ENCODE measurements around the gene HIF1A. TPM values are rescaled to one million over a fixed set of nuclear protein-coding genes. Genes with fewer than 3 reads are reported as not detected.

The HIF1A gene
- total and polyA plus RNA-seq, 2 donors (not counting 1 experiment from before 2014, with no cell fraction given) = 44.2 to 261 TPM

GRCh38 chr14:61761959-61762786 is 66.9 kb downstream of the HIF1A start, which contains the start of gene SNAPC1:
Gene SNAPC1 (plus strand): TSS chr14:61762420. CDS start chr14:61762461, 41 bp downstream.
- H3K27ac Mint-ChIP-seq = peak within 1 kb of the TSS; percentile 99
- Histone ChIP-seq H3K27me3 (replicated peaks in 1 of 4; ENCODE audit: control extremely low read depth in 1 of 4, control insufficient read depth in 3 of 4, insufficient read depth in 4 of 4, low read length in 3 of 4) (no peaks in the 10 kb centered on the region), H3K36me3 (replicated peaks in 1 of 2; ENCODE audit: control extremely low read depth in 1 of 2, control insufficient read depth in 1 of 2, extremely low read depth in 1 of 2, insufficient read depth in 2 of 2, low read length in 1 of 2) (peaks cover 0 to 2% of the 10 kb centered on the region in 2 experiments), H3K4me1 (ENCODE audit: control insufficient read depth in 2 of 2, insufficient read depth in 2 of 2, low read length in 2 of 2) (peaks cover 19 to 22% of the 10 kb centered on the region in 2 donors), H3K4me2 (replicated peaks; ENCODE audit: low read depth, low read length, poor library complexity, severe bottlenecking) (peak within 1 kb of the TSS; percentile 90), H2AFZ (ENCODE audit: insufficient read depth, low read depth, low read length, poor library complexity, severe bottlenecking) (peak within 1 kb of the TSS; percentile 84), H4K20me1 (ENCODE audit: control insufficient read depth, insufficient read depth, low read length, poor library complexity, severe bottlenecking) (no peaks in the 10 kb centered on the region), H3K79me2 (ENCODE audit: control insufficient read depth, insufficient read depth, low read length) (peaks cover 21% of the 10 kb centered on the region), H3K9ac (ENCODE audit: low read length) (peak within 1 kb of the TSS; percentile 92), H3K9me3 (ENCODE audit: control extremely low read depth in 1 of 3, control insufficient read depth in 2 of 3, insufficient read depth in 1 of 3, low read length in 2 of 3) (no peaks in the 10 kb centered on the region), H3K27ac (ENCODE audit: low read length in 2 of 2) (peak within 1 kb of the TSS; percentile 90 to 91), H3K4me3 (ENCODE audit: control extremely low read depth in 1 of 5, extremely low read depth in 1 of 5, insufficient read depth in 1 of 5, low read depth in 2 of 5, low read length in 4 of 5) (peak within 1 kb of the TSS; percentile 93 to 95 (median 95))
- intact Hi-C loops (cut with micrococcal nuclease) = loop anchor here (1.0 to 5.0 kb wide), 2 partner anchors 11 to 1515 kb away; partner anchors contain the start of gene PPM1A
- CTCF ChIA-PET = interaction anchor here (0.7 to 2.9 kb wide), 11 partner anchors 9 to 306 kb away, joined by 3 to 14 read pairs (median 3); no protein-coding TSS in a partner anchor
- peak within 1 kb of the TSS; percentile 95 for H3K4me3 Mint-ChIP-seq
- TF ChIP-seq EZH2 (IDR thresholded peaks at IDR 0.05; ENCODE audit: borderline replicate concordance, insufficient read depth, low read depth, low read length, poor library complexity, severe bottlenecking) = no peak
- no peak for TF ChIP-seq CTCF (IDR thresholded peaks at IDR 0.05)
- no peaks in the 10 kb centered on the region for H3K27me3 Mint-ChIP-seq
- under 1% methylated on average over 48 of the region's 49 CpGs for WGBS (ENCODE audit: insufficient coverage)
- DNase-seq = peak; percentile 99
- peak; percentile 98 for ATAC-seq (ENCODE audit: low read depth)
- POLR2A ChIA-PET = interaction anchor here (0.5 to 1.7 kb wide), 9 partner anchors 10 to 290 kb away, joined by 3 to 10 read pairs (median 3); partner anchors contain the start of gene HIF1A
- peaks cover 36% of the 10 kb centered on the region for H3K4me1 Mint-ChIP-seq
- no peaks in the 10 kb centered on the region for H3K9me3 Mint-ChIP-seq (ENCODE audit: insufficient read depth)

All from B cell (primary cell).